ENCODE results near the gene SMYD3.

SMYD3 gene

DNA sequence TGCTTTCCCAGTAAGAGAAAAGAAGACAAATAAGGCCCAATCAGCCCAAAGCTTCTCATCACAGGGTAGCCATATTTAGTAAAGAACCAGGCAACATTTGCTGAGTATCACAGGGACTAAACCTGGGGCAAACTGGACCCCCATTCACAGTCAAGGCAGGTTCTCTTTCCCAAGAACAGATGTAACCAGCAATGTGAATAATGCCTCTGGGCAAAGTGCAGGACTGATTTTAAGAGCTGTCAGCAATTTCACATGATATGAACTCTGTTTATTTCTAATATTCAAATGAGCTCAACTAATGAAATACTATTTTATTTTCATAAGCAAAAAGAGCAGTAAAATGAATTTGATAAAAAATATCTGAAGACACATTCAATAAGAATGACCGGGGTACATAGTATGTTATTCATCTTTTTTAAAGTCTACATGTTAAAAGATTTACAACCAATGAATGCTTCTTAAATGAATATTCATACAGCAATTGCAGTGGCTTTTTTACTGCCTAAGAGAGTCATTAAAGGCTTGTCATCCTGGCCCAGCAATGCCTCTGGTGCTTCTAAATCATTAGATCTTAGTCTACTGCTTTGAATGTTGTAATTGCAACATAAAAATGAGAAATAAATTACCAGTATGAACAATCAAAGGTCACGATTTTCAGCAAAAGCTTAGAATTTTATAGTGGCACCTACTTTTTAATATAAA, 308.8 kb downstream of the SMYD3 start:
- DNase-seq (ENCODE audit: low read depth): no peak
- no peak overlapping the region for H3K4me3 ChIP-seq (ENCODE audit: low read depth, low read length)

GRCh38 chr1:246197076-246197475, 310.0 kb downstream of the SMYD3 start:
- DNase-seq (ENCODE audit: low read depth): no peak
- H3K4me3 ChIP-seq (ENCODE audit: low read depth, low read length): no peak overlapping the region
- TF ChIP-seq, protein P1, sequence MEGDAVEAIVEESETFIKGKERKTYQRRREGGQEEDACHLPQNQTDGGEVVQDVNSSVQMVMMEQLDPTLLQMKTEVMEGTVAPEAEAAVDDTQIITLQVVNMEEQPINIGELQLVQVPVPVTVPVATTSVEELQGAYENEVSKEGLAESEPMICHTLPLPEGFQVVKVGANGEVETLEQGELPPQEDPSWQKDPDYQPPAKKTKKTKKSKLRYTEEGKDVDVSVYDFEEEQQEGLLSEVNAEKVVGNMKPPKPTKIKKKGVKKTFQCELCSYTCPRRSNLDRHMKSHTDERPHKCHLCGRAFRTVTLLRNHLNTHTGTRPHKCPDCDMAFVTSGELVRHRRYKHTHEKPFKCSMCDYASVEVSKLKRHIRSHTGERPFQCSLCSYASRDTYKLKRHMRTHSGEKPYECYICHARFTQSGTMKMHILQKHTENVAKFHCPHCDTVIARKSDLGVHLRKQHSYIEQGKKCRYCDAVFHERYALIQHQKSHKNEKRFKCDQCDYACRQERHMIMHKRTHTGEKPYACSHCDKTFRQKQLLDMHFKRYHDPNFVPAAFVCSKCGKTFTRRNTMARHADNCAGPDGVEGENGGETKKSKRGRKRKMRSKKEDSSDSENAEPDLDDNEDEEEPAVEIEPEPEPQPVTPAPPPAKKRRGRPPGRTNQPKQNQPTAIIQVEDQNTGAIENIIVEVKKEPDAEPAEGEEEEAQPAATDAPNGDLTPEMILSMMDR (conservative IDR thresholded peaks at IDR 0.05; ENCODE audit: low read depth, low read length): no peak

More for the DNA sequence above, 308.8 kb downstream of the SMYD3 start:
- TF ChIP-seq, protein P1 (conservative IDR thresholded peaks at IDR 0.05; ENCODE audit: low read depth, low read length): no peak

DNA sequence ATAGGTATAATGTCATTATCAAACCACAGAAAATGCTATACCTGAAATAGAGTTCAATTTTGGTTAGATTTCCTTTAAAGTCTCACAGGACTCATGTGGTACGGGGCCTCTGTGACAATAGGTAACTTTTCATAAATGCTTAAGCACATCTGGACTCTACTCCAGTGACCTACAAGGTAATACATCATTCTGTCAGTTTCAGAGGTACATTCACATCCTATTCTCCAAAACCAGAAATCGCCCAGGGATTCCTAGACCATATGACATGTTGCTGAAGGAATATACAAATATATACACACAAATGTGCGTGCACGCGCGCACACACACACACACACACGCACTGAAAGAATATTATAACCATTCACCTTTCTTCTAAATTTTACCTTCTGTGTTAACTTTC, 311.8 kb downstream of the SMYD3 start:
- no peak for DNase-seq (ENCODE audit: low read depth)
- H3K4me3 ChIP-seq (ENCODE audit: low read depth, low read length): no peak overlapping the region
- TF ChIP-seq, protein P1 (conservative IDR thresholded peaks at IDR 0.05; ENCODE audit: low read depth, low read length): no peak

GRCh38 chr1:246193537-246193936, 313.5 kb downstream of the SMYD3 start:
- no peak overlapping the region for H3K4me3 ChIP-seq (ENCODE audit: low read depth, low read length)
- TF ChIP-seq, protein P1 (conservative IDR thresholded peaks at IDR 0.05; ENCODE audit: low read depth, low read length): no peak

GRCh38 chr1:246189126-246189525, 318.0 kb downstream of the SMYD3 start:
- no peak for DNase-seq (ENCODE audit: low read depth)
- no peak overlapping the region for H3K4me3 ChIP-seq (ENCODE audit: low read depth, low read length)
- TF ChIP-seq, protein P1 (conservative IDR thresholded peaks at IDR 0.05; ENCODE audit: low read depth, low read length): no peak

More at GRCh38 chr1:246193537-246193936, 313.5 kb downstream of the SMYD3 start:
- no peak for DNase-seq (ENCODE audit: low read depth)

GRCh38 chr1:246187834-246188372, 319.2 kb downstream of the SMYD3 start:
- DNase-seq (ENCODE audit: low read depth): no peak
- no peak overlapping the region for H3K4me3 ChIP-seq (ENCODE audit: low read depth, low read length)
- TF ChIP-seq, protein P1 (conservative IDR thresholded peaks at IDR 0.05; ENCODE audit: low read depth, low read length): no peak

GRCh38 chr1:246184503-246184902, 322.6 kb downstream of the SMYD3 start:
- TF ChIP-seq, protein P1 (conservative IDR thresholded peaks at IDR 0.05; ENCODE audit: low read depth, low read length): no peak
- H3K4me3 ChIP-seq (ENCODE audit: low read depth, low read length): no peak overlapping the region

More at GRCh38 chr1:246184503-246184902, 322.6 kb downstream of the SMYD3 start:
- DNase-seq (ENCODE audit: low read depth): no peak
